HG02763 (cell line): Measurements from ENCODE around the gene CCDC9.
"Not testable (repeated sequence)": the region's sequence is repeated elsewhere in the genome, so short reads cannot be mapped to it uniquely, and the experiment has no call there.

Experiments
- ATAC-seq: cut with Tn5 transposase; IDR thresholded peaks from one replicate; pipeline ENCODE4 v1.9.1; 2021; ENCODE audit warnings: mild to moderate bottlenecking, moderate library complexity; ENCODE audit not compliant: unreplicated experiment

CCDC9 gene

GRCh38 chr19:47258895-47259555, 2.7 kb downstream of the CCDC9 start:
- no peak for ATAC-seq

- ATAC-seq: no peak
Observed at GRCh38 chr19:47260476-47260875, 4.2 kb downstream of the CCDC9 start.

DNA sequence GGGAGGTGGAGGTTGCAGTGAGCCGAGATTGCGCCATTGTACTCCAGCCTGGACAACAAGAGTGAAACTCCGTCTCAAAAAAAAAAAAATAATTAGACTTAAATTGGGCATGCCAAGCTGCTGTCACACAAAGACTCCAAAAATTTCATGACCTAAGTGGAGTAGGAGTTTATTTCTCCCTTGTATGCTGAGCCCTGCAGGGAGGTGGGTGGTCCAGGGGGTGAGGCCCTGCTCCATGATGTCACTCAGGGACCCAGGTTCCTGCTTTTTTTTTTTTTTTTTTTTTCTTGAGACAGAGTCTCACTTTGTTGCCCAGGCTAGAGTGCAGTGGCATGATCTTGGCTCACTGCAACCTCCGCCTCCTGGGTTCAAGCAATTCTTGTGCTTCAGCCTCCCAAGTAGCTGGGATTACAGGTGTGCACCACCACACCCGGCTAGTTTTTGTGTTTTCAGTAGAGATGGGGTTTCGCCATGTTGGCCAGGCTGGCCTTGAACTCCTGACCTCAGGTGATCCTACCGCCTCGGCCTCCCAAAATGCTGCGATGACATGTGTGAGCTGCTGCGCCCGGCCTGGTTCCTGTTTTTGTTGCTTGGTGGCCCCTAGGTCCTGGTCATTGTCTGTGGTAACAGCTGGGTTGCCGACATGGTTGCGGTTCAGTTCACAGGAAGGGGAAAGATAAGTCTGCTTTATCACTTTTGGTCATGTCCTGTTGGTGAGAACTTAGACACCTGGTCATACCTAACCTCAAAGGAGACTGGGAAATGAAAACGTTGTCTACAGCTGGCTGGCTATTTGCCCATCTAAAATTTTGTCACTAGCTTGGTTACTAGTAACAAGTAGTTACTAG, 5.8 kb downstream of the CCDC9 start:
- peak; percentile 68 for ATAC-seq

DNA sequence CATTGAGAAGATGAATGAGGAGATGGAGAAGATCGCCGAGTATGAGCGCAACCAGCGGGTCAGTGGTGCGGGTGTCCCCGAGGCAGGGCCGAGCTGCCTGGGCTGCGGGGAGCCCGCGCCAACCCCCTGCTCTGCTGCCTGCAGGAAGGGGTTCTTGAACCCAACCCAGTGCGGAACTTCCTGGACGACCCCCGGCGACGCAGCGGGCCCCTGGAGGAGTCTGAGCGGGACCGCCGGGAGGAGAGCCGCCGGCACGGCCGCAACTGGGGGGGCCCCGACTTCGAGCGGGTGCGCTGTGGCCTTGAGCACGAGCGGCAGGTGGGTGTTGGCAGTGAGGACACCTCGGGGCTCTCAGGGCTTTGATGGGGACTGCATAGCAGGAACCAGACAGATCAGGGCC, 8.3 kb downstream of the CCDC9 start:
- ATAC-seq: no peak

DNA sequence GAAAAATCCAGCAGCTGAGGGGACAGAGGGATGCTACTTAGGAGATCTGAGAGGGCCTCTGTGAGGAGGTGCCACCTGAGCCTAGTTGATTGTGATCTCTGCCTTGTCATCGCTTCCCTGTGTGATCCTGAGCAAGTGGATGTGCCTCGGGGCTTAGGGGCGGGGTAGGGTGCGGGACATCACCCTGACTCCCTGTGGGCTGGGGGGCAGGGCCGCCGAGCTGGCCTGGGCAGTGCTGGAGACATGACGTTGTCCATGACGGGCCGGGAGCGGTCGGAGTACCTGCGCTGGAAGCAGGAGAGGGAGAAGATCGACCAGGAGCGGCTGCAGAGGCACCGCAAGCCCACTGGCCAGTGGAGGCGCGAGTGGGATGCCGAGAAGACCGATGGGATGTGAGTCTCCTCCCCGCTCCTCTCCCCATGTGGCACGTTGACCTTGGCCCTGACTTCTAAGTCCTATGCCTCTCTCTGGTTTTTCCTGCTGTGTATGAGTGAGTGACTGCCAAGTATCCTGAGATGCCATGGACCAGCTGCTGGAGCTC, 10.1 kb downstream of the CCDC9 start:
- ATAC-seq: no peak

DNA sequence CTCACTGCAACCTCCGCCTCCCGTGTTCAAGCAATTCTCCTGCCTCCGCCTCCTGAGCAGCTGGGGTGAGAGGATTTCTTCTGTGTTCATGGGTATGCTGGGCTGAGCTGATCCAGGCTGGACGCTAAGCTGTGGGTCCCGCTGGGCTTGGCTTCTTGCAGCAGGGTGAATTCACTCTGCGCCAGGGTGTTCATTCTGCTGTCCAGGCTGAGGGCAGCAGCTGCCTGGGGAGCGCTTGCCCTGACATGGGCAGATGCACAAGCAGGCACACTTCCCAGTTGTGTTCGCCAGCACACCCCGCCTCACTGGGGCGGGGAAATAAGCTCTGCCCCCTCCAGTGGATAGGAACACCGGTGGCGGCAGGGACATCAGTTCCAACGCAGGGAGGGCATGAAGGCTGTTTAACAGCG, 11.0 kb downstream of the CCDC9 start:
- no peak for ATAC-seq

GRCh38 chr19:47268028-47268427, 11.7 kb downstream of the CCDC9 start:
- no peak for ATAC-seq

GRCh38 chr19:47269596-47269995, 13.3 kb downstream of the CCDC9 start:
- no peak for ATAC-seq

- no peak for ATAC-seq
Observed at GRCh38 chr19:47270408-47270807, 14.1 kb downstream of the CCDC9 start.

DNA sequence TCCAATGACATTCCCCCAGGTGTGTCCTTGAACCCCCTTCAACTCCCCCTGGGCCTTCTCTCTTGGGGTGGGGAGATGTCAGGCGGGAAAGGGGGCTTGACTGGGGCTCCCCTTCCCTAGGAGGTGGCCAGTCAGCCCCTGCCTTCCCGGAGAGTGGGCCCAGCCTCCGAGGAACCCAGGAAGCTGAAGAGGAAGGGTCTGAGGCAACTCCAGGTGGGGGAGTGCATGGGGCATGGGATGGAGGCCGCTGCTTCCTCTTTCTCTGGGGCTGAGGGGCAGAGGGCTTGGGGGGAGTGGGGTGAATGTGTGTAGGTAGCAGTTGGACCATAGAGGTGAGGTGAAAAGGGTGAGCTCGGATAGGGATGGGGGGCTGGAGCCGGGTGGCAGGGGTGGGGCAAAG, 15.6 kb downstream of the CCDC9 start:
- ATAC-seq: no peak

DNA sequence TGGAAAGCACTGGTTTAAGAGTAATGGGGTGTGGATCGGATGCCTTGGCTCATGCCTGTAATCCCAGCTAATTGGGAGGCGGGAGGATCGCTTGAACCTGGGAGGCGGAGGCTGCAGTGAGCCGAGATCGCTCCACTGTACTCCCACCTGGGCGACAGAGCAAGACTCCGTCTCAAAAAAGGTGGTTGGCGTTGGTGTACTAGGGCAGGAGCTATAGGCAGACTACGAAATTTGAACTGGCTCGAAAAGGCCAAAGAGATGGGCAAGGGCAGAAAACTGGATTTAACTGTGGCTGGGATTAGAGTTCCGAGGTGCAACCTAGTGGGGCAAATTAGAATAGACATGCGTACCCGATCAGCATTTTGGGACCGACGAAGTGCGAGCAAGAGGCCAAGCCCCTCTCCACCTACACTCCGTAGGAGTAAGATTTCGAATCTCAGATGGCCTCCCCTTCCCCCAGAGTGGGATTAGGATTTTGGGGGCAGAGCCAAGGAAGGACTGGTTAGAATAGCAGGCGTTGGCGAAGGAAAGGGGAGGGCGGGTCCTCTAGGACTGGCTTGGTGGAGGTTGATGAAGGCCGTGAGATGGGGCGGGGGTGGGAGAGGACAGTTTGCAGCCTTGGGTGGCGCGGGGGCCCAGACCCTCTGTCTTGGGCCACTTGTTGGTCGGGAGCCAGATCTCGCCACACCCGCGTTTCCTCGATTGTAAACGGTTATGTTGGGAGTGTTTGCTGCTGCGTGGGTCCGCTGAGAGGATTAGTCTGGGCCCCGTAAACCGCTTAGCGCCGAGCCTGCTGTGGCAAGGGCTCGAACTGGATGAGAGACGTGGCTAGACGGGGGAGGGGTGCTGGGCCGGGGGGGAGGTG, 16.4 kb downstream of the CCDC9 start:
- ATAC-seq: no peak

- ATAC-seq: peak; percentile 46
Observed at GRCh38 chr19:47273313-47274070, 17.2 kb downstream of the CCDC9 start.

DNA sequence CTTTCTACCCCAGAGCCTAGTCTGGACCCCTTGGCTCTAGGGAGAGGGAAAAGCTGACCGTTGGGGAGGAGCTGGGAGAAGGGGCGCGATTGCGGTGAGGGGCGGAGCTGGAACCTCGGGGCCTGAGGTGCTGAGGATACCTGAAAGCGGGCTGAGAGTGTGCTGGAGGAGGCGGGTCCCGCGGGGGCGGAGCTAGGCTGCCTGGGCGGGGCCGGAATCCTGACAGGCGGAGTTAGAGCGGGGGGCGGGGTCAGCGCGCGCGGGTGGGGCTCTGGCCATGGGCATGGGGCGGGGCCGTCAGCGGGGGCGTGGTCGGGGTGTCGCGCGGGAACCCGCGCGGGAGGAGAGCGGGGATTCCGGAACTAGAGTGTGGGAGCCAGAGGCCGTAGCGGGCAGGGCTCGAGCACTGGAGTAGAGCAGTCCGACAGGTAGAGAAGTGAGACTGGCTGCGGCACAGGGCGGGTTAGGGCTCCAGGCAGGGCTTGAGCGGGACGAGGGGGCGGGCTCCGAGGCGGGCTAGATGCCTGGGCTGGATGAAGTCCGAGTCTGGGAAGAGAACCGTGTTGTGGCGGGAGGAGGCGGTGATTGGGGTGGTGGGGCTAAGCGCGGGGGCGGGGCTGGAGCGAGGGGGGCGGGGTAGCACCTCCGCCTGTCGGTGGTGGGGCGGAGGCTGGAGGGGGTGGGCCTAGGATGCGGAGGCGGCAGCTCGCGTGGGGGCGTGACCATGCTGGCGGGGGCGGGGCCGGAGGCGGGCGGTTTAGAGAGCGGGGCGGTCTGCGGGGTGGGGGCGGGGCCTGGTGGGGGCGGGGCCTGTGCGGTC, 18.0 kb downstream of the CCDC9 start, which contains the start of gene INAFM1:
Gene INAFM1 (plus strand): TSS at position 815 of the 820 bp plus-strand sequence. CDS start 35 bp downstream, outside the sequence.
- peak; percentile 53 for ATAC-seq

DNA sequence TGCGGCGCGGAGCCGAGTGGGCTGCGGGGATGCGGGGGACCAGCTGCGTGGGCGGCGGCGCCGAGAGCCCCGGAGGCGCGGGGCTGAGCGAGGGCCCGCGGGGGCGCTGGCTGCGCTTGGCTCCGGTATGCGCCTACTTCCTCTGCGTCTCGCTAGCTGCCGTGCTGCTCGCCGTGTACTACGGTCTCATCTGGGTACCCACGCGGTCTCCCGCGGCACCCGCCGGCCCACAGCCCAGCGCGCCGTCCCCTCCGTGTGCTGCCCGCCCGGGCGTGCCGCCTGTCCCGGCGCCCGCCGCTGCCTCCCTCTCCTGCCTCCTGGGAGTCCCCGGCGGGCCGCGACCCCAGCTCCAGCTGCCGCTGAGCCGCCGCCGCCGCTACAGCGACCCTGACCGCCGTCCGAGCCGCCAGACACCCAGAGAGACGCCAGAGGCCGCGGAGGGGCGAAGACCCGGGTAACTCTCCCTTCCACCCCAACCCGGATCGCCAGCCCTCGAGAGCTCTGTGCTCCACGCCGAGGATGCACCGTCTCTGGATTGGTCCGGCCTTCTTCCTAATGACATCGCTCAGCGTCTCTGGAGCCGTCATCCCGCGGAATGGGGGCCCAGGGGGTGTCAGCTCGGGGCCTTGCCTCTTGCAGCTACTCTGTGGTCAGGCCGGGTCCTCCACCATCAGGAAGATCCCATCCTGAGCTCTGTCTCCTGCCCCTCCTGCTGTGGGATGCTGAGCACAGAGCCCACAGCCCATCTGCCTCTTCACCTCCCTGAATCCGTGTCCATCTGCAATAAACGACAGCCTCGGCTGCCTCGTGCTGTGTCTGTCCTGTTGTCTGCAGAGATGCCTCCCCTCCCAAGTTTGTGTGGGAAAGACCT, 18.8 kb downstream of the CCDC9 start:
- peak; percentile 25 for ATAC-seq

DNA sequence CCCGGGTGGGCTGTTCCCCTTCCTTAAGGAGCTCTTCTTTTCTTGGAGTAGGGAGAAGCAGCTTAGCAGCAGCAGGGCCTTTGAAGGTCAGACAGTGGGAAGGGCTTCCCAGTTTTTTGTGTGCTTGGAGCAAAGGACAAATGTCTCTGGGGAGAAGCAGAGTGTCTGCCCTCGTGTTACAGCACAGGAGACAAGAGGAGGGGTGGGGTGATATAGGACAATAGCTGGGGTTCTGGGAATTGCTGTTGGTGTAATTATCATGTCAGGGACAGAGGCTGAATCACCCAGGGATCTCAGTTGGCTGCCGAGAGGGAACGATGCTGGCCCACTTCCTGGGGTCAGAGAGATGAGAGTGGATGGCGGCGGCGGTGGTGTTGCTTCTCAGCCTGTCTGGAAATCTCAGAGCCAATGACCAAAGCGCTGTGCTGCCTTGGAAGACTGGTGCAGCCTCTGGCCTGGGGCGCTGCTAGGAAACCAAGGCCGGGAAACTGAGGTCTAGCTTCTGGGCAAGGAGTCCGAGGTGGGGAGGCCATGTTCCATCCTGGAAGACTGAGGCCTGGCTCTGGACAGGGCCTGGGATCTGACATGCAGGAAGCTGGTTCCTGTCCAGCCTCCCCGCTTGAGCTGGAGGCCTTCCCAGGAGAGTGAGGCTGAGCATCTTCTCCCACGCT, 19.6 kb downstream of the CCDC9 start:
- no peak for ATAC-seq

GRCh38 chr19:47276513-47276912, 20.2 kb downstream of the CCDC9 start:
- not testable (repeated sequence) for ATAC-seq

DNA sequence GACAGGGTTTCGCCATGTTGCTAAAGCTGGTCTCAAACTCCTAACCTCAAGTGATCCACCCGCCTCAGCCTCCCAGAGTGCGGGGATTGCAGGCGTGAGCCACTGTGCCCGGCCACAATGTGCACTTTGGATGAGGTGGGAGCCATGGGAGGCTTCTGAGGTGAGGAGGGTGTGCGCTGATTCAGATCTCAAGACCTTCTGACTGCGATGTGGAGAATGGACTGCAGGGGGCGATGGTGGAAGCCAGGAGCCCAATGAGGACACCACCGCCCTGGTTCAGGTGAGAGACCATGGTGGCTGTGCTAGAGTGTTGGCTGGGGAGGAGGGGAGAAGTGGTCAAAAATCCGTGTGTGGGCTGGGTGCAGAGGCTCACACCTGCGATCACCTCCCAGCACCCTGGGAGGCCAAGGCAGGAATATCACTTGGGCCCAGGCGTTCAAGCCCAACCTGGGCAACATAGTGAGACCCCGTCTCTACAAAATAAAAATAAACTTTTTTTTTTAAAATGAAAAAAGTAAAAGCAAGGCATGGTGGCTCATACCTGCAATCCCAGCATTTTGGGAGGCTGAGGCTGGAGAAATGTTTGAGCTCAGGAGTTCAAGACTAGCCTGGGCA, 24.0 kb downstream of the CCDC9 start:
- ATAC-seq: no peak
